HEK293T (cell line): ENCODE data around the gene MLLT3.

Source experiments
- BHLHE40 ChIP-seq: fragments of 450-650 bp; IDR thresholded peaks from 2 replicates; pipeline ENCODE4 v1.6.1; 2016; ENCODE audit warnings: mild to moderate bottlenecking, moderate library complexity, borderline replicate concordance
- CTBP1 ChIP-seq: fragments of 450-650 bp; IDR thresholded peaks from 2 replicates; pipeline ENCODE4 v1.6.1; 2016; ENCODE audit warnings: borderline replicate concordance
- ELF4 ChIP-seq: fragments of 450-650 bp; IDR thresholded peaks from 2 replicates; pipeline ENCODE4 v1.6.1; 2017; ENCODE audit warnings: antibody characterized with exemption
- FOXM1 ChIP-seq: fragments of 450-650 bp; IDR thresholded peaks from 2 replicates; pipeline ENCODE4 v1.6.1; 2017; ENCODE audit warnings: mild to moderate bottlenecking, borderline replicate concordance
- HDGF ChIP-seq: fragments of 450-650 bp; IDR thresholded peaks from 2 replicates; pipeline ENCODE4 v1.6.1; 2017; ENCODE audit warnings: antibody characterized with exemption, borderline replicate concordance
- SP1 ChIP-seq: fragments of 450-650 bp; IDR thresholded peaks from 2 replicates; pipeline ENCODE4 v1.6.1; 2017
- SUZ12 ChIP-seq: fragments of 450-650 bp; IDR thresholded peaks from 2 replicates; pipeline ENCODE4 v1.6.1; 2016; ENCODE audit warnings: mild to moderate bottlenecking
- TARDBP ChIP-seq: fragments of 450-650 bp; IDR thresholded peaks from 2 replicates; pipeline ENCODE4 v1.6.1; 2016
- ZNF384 ChIP-seq: fragments of 450-650 bp; IDR thresholded peaks from 2 replicates; pipeline ENCODE4 v1.6.1; 2016

GRCh38 chr9:20650750-20651299, 28.5 kb upstream of the MLLT3 start:
- TF ChIP-seq SP1 (no peak), ZNF384 (no peak), TARDBP (no peak), CTBP1 (no peak), HDGF (no peak), BHLHE40 (no peak), SUZ12 (no peak), FOXM1 (no peak), ELF4 (no peak)
